ENCODE results near the gene GFER. TPM values are rescaled to one million over a fixed set of nuclear protein-coding genes. Genes with fewer than 3 reads are reported as not detected.

Gene GFER
- total and polyA plus RNA-seq, 4 donors = 7.4 to 63.5 (median 25.6) TPM

DNA sequence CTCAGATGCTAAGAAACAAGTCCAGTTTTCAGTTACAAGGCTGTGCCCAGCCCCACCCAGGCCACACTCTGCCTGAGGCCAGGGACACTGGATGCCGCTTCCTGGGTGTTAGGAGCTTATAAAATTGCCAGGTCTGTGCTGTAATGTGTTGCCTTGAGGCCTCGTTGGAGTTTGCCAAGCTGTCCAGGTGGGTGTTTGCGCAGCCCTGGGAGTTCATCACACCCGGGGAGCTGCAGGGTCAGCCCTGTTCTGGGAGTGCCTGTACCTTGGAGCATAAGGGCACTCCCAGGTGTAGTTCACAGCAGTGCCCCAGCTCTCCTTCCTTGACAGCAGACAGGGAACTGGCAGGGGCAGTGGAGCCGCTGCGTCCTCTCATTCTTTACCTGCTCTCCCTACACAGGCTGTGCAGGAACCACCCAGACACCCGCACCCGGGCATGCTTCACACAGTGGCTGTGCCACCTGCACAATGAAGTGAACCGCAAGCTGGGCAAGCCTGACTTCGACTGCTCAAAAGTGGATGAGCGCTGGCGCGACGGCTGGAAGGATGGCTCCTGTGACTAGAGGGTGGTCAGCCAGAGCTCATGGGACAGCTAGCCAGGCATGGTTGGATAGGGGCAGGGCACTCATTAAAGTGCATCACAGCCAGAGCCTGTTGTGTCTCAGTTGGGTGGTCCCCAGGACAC lies 1.6 kb downstream of the GFER start:
- TF ChIP-seq, protein P1, sequence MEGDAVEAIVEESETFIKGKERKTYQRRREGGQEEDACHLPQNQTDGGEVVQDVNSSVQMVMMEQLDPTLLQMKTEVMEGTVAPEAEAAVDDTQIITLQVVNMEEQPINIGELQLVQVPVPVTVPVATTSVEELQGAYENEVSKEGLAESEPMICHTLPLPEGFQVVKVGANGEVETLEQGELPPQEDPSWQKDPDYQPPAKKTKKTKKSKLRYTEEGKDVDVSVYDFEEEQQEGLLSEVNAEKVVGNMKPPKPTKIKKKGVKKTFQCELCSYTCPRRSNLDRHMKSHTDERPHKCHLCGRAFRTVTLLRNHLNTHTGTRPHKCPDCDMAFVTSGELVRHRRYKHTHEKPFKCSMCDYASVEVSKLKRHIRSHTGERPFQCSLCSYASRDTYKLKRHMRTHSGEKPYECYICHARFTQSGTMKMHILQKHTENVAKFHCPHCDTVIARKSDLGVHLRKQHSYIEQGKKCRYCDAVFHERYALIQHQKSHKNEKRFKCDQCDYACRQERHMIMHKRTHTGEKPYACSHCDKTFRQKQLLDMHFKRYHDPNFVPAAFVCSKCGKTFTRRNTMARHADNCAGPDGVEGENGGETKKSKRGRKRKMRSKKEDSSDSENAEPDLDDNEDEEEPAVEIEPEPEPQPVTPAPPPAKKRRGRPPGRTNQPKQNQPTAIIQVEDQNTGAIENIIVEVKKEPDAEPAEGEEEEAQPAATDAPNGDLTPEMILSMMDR (IDR thresholded peaks at IDR 0.05; ENCODE audit: control extremely low read depth, extremely low read depth) = no peak
- no peak for ATAC-seq (ENCODE audit: insufficient read depth, low FRiP score)
- no peak for DNase-seq
- Histone ChIP-seq H3K9me3 (ENCODE audit: control insufficient read depth in 4 of 4, insufficient read depth in 3 of 4, low read length in 3 of 4) (no peaks in the 10 kb centered on the region), H3K36me3 (ENCODE audit: control insufficient read depth in 4 of 4, insufficient read depth in 4 of 4, low read length in 4 of 4) (peaks cover 0 to 15% (median 11%) of the 10 kb centered on the region in 4 donors), H3K9ac (ENCODE audit: insufficient read depth in 1 of 2, low read length in 2 of 2) (no peak overlapping the region), H3K27me3 (ENCODE audit: control insufficient read depth in 3 of 3, insufficient read depth in 3 of 3, low read length in 2 of 3) (peaks cover 0 to 42% (median 41%) of the 10 kb centered on the region in 3 donors), H3K27ac (ENCODE audit: low read depth in 1 of 2, low read length in 1 of 2) (no peak overlapping the region), H3K4me3 (no peak overlapping the region), H3K4me1 (ENCODE audit: control insufficient read depth in 5 of 5, insufficient read depth in 5 of 5, low read length in 5 of 5) (peaks cover 0 to 20% (median 7%) of the 10 kb centered on the region in 5 donors)
- 95% methylated on average over 14 of the region's 14 CpGs for WGBS, 2 donors

DNA sequence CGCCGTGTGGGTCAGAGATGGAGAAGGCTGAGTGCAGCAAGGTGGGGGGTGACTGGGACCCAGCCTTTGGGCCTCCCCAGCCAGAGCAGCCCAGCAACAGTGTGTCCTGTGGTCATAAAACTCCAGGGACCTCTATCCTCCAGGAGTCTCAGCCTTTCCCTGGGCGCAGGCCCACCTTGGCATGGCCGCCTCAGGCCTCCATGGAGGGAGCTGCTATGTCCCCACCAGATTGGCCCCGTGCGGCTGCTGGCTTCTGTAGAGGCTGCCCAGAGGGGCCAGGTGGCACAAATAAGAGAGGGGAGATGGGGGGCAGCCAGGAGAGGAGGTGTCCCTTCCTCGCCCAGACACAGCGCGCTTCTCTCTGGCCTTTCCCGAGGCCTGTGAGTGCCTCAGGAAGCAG lies 3.2 kb downstream of the GFER start:
- H3K27me3 ChIP-seq (ENCODE audit: control insufficient read depth in 3 of 3, insufficient read depth in 3 of 3, low read length in 2 of 3) = peaks cover 0 to 38% (median 35%) of the 10 kb centered on the region in 3 donors
- peaks cover 0 to 15% (median 11%) of the 10 kb centered on the region in 4 donors for H3K36me3 ChIP-seq (ENCODE audit: control insufficient read depth in 4 of 4, insufficient read depth in 4 of 4, low read length in 4 of 4)
- H3K9me3 ChIP-seq (ENCODE audit: control insufficient read depth in 4 of 4, insufficient read depth in 3 of 4, low read length in 3 of 4) = no peaks in the 10 kb centered on the region
- WGBS, 2 donors = 93 to 95% methylated on average over 10 of the region's 10 CpGs
- TF ChIP-seq, protein P1 (IDR thresholded peaks at IDR 0.05; ENCODE audit: control extremely low read depth, extremely low read depth) = no peak
- no peak overlapping the region for H3K9ac ChIP-seq (ENCODE audit: insufficient read depth in 1 of 2, low read length in 2 of 2)
- H3K27ac ChIP-seq (ENCODE audit: low read depth in 1 of 2, low read length in 1 of 2) = no peak overlapping the region
- DNase-seq (no peak), ATAC-seq (ENCODE audit: insufficient read depth, low FRiP score) (no peak)
- no peak overlapping the region for H3K4me3 ChIP-seq
- peaks cover 3 to 24% (median 7%) of the 10 kb centered on the region in 5 donors for H3K4me1 ChIP-seq (ENCODE audit: control insufficient read depth in 5 of 5, insufficient read depth in 5 of 5, low read length in 5 of 5)

DNA sequence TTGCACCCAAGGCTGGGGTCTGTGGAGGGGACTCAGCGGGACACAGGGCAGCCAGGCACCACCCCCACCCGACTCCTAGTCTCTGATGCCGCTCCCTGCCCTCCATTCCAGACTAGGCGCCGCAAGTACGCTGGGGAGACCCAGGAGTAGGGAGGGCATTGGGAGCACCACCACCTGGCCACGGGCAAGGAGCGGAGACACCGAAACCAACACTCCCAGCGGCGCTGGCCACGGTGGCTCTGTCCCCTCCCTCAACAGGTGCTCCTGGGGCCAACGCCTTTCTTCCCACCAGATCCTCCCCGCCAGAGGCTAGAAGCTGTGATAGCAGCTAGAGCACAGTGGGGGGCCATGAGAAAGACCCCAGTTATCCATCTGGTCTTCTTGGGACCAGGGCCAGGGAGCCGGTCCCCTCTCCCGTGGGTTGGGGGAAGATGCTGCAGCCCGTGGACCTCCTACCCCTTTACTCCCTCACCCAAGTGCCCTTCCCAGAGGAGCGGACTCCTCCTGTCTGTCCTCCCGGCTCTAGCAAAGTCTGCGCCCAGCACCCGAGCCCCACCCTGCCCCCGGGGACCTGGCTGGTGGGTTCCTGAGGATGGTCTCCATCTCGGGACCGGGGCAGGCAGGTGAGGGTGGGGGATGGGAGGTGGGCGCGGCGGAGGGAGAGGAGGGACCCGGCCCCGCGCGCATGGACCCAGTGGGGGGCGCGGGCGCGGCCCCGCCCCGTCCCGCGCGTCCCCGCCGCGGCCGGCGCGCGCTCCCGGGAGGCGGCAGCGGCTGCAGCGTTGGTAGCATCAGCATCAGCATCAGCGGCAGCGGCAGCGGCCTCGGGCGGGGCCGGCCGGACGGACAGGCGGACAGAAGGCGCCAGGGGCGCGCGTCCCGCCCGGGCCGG lies 5.5 kb downstream of the GFER start, which contains the start of gene SYNGR3:
SYNGR3 (plus strand) TSS at position 762 of the 892 bp plus-strand sequence. CDS start 133 bp downstream, outside the sequence.
- 7 to 12% methylated on average over 33 to 67 of the region's 67 CpGs for WGBS, 2 donors
- TF ChIP-seq, protein P1 (IDR thresholded peaks at IDR 0.05; ENCODE audit: control extremely low read depth, extremely low read depth) = no peak
- Histone ChIP-seq H3K4me3 (no peak within 1 kb of the TSS), H3K27ac (ENCODE audit: low read depth in 1 of 2, low read length in 1 of 2) (no peak within 1 kb of the TSS), H3K36me3 (ENCODE audit: control insufficient read depth in 4 of 4, insufficient read depth in 4 of 4, low read length in 4 of 4) (peaks cover 0 to 15% (median 11%) of the 10 kb centered on the region in 4 donors), H3K9ac (ENCODE audit: insufficient read depth in 1 of 2, low read length in 2 of 2) (no peak within 1 kb of the TSS), H3K9me3 (ENCODE audit: control insufficient read depth in 4 of 4, insufficient read depth in 3 of 4, low read length in 3 of 4) (no peaks in the 10 kb centered on the region), H3K27me3 (ENCODE audit: control insufficient read depth in 3 of 3, insufficient read depth in 3 of 3, low read length in 2 of 3) (peaks cover 0 to 30% (median 27%) of the 10 kb centered on the region in 3 donors), H3K4me1 (ENCODE audit: control insufficient read depth in 5 of 5, insufficient read depth in 5 of 5, low read length in 5 of 5) (peaks cover 3 to 19% (median 7%) of the 10 kb centered on the region in 5 donors)
- ATAC-seq (ENCODE audit: insufficient read depth, low FRiP score) (no peak), DNase-seq (no peak)
